ENCODE results near the gene POMT2.
"Not testable (repeated sequence)": the region's sequence is repeated elsewhere in the genome, so short reads cannot be mapped to it uniquely, and the experiment has no call there.

POMT2 gene

GRCh38 chr14:77281852-77282410 is 38.8 kb downstream of the POMT2 start:
- DNase-seq (ENCODE audit: low spot score): no peak
- in situ Hi-C loops (cut with MboI; ENCODE audit: low pct_unique_long_range_greater_than_20kb, low sequenced_read_pairs, unreplicated experiment): no loop called here
- TF ChIP-seq CTCF (IDR thresholded peaks at IDR 0.05; ENCODE audit: extremely low read depth, insufficient read depth, missing control alignments): no peak

DNA sequence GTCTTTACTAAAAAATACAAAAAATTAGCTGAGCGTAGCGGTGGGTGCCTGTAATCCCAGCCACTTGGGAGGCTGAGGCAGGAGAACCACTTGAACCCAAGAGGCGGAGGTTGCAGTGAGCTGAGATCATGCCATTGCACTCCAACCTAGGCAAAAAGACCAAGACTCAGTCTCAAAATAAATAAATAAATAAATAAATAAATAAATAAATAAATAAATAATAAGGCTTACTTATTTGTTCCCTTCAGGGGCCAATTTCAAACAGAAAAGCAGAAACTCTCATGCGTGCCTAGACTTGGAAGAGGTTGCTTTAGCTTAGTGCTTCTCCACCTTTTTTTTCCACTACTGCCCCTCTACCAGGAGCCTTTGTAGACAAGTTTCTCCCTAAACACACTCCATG is 39.8 kb downstream of the POMT2 start:
- DNase-seq (ENCODE audit: low spot score); in situ Hi-C loops (cut with MboI; ENCODE audit: low pct_unique_long_range_greater_than_20kb, low sequenced_read_pairs, unreplicated experiment): not testable (repeated sequence)

- DNase-seq (ENCODE audit: low spot score): no peak
- no peak for TF ChIP-seq CTCF (IDR thresholded peaks at IDR 0.05; ENCODE audit: extremely low read depth, insufficient read depth, missing control alignments)
- in situ Hi-C loops (cut with MboI; ENCODE audit: low pct_unique_long_range_greater_than_20kb, low sequenced_read_pairs, unreplicated experiment): no loop called here
Observed at GRCh38 chr14:77279719-77280118, 41.0 kb downstream of the POMT2 start.

DNA sequence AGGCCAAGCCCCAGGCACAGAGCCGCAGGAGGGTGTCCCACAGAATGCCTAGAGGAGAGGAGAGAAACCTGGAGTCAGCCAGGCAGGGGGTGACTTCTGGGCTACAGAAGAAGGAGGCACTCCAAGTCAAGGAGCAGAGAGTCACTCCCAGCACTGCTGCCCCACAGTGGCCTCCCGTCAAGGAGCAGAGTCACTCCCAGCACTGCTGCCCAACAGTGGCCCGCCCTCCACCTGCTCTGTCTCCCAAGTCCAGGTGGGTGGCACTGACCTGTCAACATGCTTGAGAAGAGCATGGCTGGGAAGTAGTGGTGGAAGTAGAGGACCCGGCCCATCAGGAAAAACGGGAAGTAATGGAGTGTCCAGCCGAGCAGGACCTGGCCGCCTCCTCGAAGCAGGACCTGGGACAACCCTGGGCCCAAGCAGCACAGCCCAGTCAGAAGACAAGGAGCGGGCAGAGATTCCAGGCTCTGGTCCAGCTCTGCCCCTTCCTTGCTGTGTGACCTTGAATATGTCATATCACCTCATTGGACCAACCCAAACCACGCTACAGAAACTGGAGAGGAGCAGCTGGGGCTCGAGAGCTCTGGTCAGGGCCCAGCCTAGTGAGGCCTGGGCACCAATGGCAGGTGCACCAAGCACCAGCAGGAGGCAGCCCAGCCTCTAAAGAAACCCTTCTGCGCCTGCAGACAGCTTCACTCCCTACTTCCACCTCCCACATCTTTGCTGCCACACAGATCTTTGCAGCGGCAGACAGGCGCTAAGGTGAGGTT is 42.0 kb downstream of the POMT2 start:
- no peak for TF ChIP-seq CTCF (IDR thresholded peaks at IDR 0.05; ENCODE audit: extremely low read depth, insufficient read depth, missing control alignments)
- DNase-seq (ENCODE audit: low spot score): no peak
- in situ Hi-C loops (cut with MboI; ENCODE audit: low pct_unique_long_range_greater_than_20kb, low sequenced_read_pairs, unreplicated experiment): no loop called here

- in situ Hi-C loops (cut with MboI; ENCODE audit: low pct_unique_long_range_greater_than_20kb, low sequenced_read_pairs, unreplicated experiment): no loop called here
- DNase-seq (ENCODE audit: low spot score): no peak
- no peak for TF ChIP-seq CTCF (IDR thresholded peaks at IDR 0.05; ENCODE audit: extremely low read depth, insufficient read depth, missing control alignments)
Observed at GRCh38 chr14:77276959-77277358, 43.7 kb downstream of the POMT2 start.

DNA sequence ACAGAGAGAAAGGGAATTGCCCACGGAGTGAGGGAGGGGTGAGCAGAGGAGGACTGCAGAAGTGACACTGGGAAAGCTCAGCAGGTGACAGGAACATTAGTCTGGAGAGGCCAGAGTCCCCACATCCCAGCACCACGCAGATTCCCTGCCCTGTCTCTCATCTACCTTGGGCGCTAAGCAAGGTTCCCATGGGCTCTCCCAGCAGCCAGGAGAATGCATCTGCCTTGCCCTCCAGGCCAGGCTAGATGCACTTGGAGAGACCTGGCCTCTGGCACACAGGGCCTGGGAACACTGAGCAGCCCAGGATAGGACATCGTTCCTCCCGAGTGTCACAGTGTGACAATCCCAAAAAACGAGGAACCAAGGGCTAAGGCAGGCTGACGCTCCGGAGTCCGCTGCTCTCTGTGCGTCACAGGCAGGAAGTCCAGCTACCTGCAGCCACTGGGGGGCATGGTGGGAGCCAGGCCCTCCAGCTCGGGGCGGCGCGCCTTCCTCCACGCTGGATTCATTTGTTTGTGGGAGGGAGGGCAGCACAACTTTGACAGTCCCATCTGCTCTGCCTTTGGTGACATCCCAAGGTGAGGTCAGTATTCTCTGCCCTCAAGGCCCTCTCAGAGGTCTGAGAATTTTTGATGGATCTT is 44.3 kb downstream of the POMT2 start:
- no peak for DNase-seq (ENCODE audit: low spot score)
- TF ChIP-seq CTCF (IDR thresholded peaks at IDR 0.05; ENCODE audit: extremely low read depth, insufficient read depth, missing control alignments): no peak
- in situ Hi-C loops (cut with MboI; ENCODE audit: low pct_unique_long_range_greater_than_20kb, low sequenced_read_pairs, unreplicated experiment): no loop called here

- no peak for DNase-seq (ENCODE audit: low spot score)
- TF ChIP-seq CTCF (IDR thresholded peaks at IDR 0.05; ENCODE audit: extremely low read depth, insufficient read depth, missing control alignments): no peak
- in situ Hi-C loops (cut with MboI; ENCODE audit: low pct_unique_long_range_greater_than_20kb, low sequenced_read_pairs, unreplicated experiment): no loop called here
Observed at GRCh38 chr14:77275601-77276017, 45.1 kb downstream of the POMT2 start.
